Mesangial cell (primary cell): ENCODE measurements around the gene PAF1. TPM values are rescaled to one million over a fixed set of nuclear protein-coding genes. Genes with fewer than 3 reads are reported as not detected.

Experiments used
- total RNA-seq: library from RNA; depleted of rRNA; stranded (reverse); fragments of >200 nt; gene quantifications from 2 replicates; pipeline ENCODE4 v1.2.3, GENCODE V29; 2015

Gene PAF1
- total RNA-seq = 39.7 and 61.4 TPM in 2 replicates

GRCh38 chr19:39390751-39391437, at the start of gene PAF1, which contains the start of gene MED29:
Gene PAF1, minus strand, starts transcription at chr19:39391106. Its CDS starts 242 bp downstream, at chr19:39390864.
Gene MED29, plus strand, starts transcription at chr19:39391378. Its CDS starts 45 bp downstream, at chr19:39391423.

GRCh38 chr19:39435499-39436349, 44.8 kb upstream of the PAF1 start, which contains the start of gene RPS16:
Gene RPS16, minus strand, starts transcription at chr19:39435949. Its CDS starts 54 bp downstream, at chr19:39435895.

GRCh38 chr19:39412100-39412866, 21.4 kb upstream of the PAF1 start, which contains the start of gene PLEKHG2:
Gene PLEKHG2, plus strand, starts transcription at chr19:39412669. Its CDS starts 1,418 bp downstream, at chr19:39414087.

GRCh38 chr19:39406656-39407409, 15.9 kb upstream of the PAF1 start, which contains the start of gene ZFP36:
Gene ZFP36, plus strand, starts transcription at chr19:39406847. Its CDS starts 58 bp downstream, at chr19:39406905.

GRCh38 chr19:39341719-39342604, 48.9 kb downstream of the PAF1 start, which contains the start of gene SAMD4B:
Gene SAMD4B, plus strand, starts transcription at chr19:39342421. Its CDS starts 14,473 bp downstream, at chr19:39356894.

Other genes with a start within 250 kb of the PAF1 start
- 0.25 TPM in 1 of 2 replicates, not detected in the other for gene NCCRP1, start 194.1 kb downstream of the PAF1 start, total RNA-seq
- gene SYCN, start 186.8 kb downstream of the PAF1 start, total RNA-seq = not detected in 2 replicates
- not detected in 2 replicates for gene IFNL3, start 146.1 kb downstream of the PAF1 start, total RNA-seq
- gene IFNL4, start 142.2 kb downstream of the PAF1 start, total RNA-seq = not detected in 2 replicates
- gene IFNL2, start 122.7 kb downstream of the PAF1 start, total RNA-seq = not detected in 2 replicates
- not detected in 2 replicates for gene IFNL1, start 94.7 kb downstream of the PAF1 start, total RNA-seq
- gene LRFN1, start 70.2 kb downstream of the PAF1 start, total RNA-seq = 0.65 and 1.0 TPM in 2 replicates
- not detected in 2 replicates for gene GMFG, start 55.1 kb downstream of the PAF1 start, total RNA-seq
- gene SAMD4B, start 48.7 kb downstream of the PAF1 start, total RNA-seq = 94.0 and 133 TPM in 2 replicates
- gene MED29, start 272 bp upstream of the PAF1 start, total RNA-seq = 46.3 and 64.5 TPM in 2 replicates
- gene ZFP36, start 15.7 kb upstream of the PAF1 start, total RNA-seq = 15.0 and 34.1 TPM in 2 replicates
- 27.1 and 55.8 TPM in 2 replicates for gene PLEKHG2, start 21.6 kb upstream of the PAF1 start, total RNA-seq
- 2,011 and 2,213 TPM in 2 replicates for gene RPS16, start 44.8 kb upstream of the PAF1 start, total RNA-seq
- gene SUPT5H, start 54.5 kb upstream of the PAF1 start, total RNA-seq = 75.0 and 75.4 TPM in 2 replicates
- gene TIMM50, start 89.7 kb upstream of the PAF1 start, total RNA-seq = 97.4 and 144 TPM in 2 replicates
- 1.9 and 2.8 TPM in 2 replicates for gene DLL3, start 107.8 kb upstream of the PAF1 start, total RNA-seq
- 0.81 TPM in 1 of 2 replicates, not detected in the other for gene SELENOV, start 124.0 kb upstream of the PAF1 start, total RNA-seq
- gene EID2B, start 141.7 kb upstream of the PAF1 start, total RNA-seq = 3.3 and 3.9 TPM in 2 replicates
- gene EID2, start 149.1 kb upstream of the PAF1 start, total RNA-seq = 13.2 and 19.5 TPM in 2 replicates
- gene LGALS13, start 211.4 kb upstream of the PAF1 start, total RNA-seq = not detected in 2 replicates